ENCODE measurements around the gene ACTL10. TPM values are rescaled to one million over a fixed set of nuclear protein-coding genes. Genes with fewer than 3 reads are reported as not detected.

The ACTL10 gene
- total RNA-seq, 1 donor from 2014 or later, result 0.82 TPM

GRCh38 chr20:33713865-33714367, 47.2 kb downstream of the ACTL10 start:
- no peak for FAIRE-seq
- DNase-seq (ENCODE audit: low spot score in 2 of 2), result no peak

- DNase-seq (ENCODE audit: low spot score in 2 of 2) (no peak), FAIRE-seq (no peak)
These were observed 49.8 kb downstream of the ACTL10 start for GRCh38 chr20:33716498-33716897.

Other genes with a start within 250 kb of the ACTL10 start
- 13.5 TPM for gene SNTA1, start 223.2 kb upstream of the ACTL10 start, total RNA-seq
- 24.9 TPM for gene CBFA2T2, start 176.8 kb upstream of the ACTL10 start, total RNA-seq
- 0.41 TPM for gene C20orf144, start 4.6 kb upstream of the ACTL10 start, total RNA-seq
- 33.8 TPM for gene NECAB3, start 7.5 kb downstream of the ACTL10 start, total RNA-seq
- gene E2F1, start 19.4 kb downstream of the ACTL10 start, total RNA-seq, result 2.4 TPM
- gene PXMP4, start 53.4 kb downstream of the ACTL10 start, total RNA-seq, result 10.6 TPM
- gene ZNF341, start 65.1 kb downstream of the ACTL10 start, total RNA-seq, result 2.4 TPM
- gene CHMP4B, start 144.4 kb downstream of the ACTL10 start, total RNA-seq, result 27.7 TPM

Data from frontal cortex (tissue), 4 donors.